SH-SY5Y (cell line): ENCODE measurements around the gene KATNB1.

Experiments
- GATA2 ChIP-seq: IDR thresholded peaks from 2 replicates; pipeline ENCODE4 v1.6.1; 2011; ENCODE audit warnings: mild to moderate bottlenecking, low read depth, low read length
- GATA3 ChIP-seq: IDR thresholded peaks from 2 replicates; pipeline ENCODE4 v1.6.1; 2011; ENCODE audit warnings: low read depth, mild to moderate bottlenecking, low read length, moderate library complexity

DNA sequence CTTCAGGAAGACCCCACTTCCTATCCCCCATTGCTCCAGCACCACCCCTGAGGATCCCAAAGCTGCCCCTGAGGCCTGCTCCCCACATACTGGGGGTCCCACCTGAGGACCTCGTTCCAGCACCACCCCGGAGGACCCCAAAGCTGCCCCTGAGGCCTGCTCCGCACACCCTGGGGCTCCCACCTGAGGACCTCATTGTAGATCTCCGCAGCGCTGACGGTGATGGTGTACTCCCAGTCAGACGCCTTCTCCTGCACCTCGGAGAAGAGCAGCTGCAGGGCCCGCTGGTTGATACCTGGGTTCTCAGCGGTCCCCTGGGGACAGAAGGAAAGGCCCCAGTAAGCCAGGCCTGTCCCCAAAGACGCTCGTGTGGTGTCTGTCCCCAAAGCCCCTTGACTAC lies 26.4 kb downstream of the KATNB1 start:
- TF ChIP-seq GATA2 (no peak), GATA3 (no peak)
